D721Med (cell line): ENCODE data around the gene CHCHD5.

Experiments
- DNase-seq: peaks from one replicate; pipeline ENCODE4 v3.0.0; 2011; ENCODE audit warnings: low spot score; ENCODE audit not compliant: insufficient read length
- FAIRE-seq: peaks from 2 replicates; lab custom pipeline; 2011; peaks lifted over from hg19 to GRCh38; lab: Jason Lieb, UNC
- CTCF ChIP-seq: IDR thresholded peaks from 2 replicates; pipeline ENCODE4 v1.5.1; 2012; ENCODE audit warnings: mild to moderate bottlenecking, control low read depth; ENCODE audit not compliant: insufficient read depth; ENCODE audit errors: missing control alignments

The CHCHD5 gene

GRCh38 chr2:112579241-112579640 lies 5.2 kb upstream of the CHCHD5 start:
- DNase-seq: no peak
- FAIRE-seq: no peak

GRCh38 chr2:112580084-112580483 lies 4.3 kb upstream of the CHCHD5 start:
- TF ChIP-seq CTCF: no peak
- no peak for FAIRE-seq
- DNase-seq: no peak

More at GRCh38 chr2:112579241-112579640, 5.2 kb upstream of the CHCHD5 start:
- TF ChIP-seq CTCF: no peak

GRCh38 chr2:112582314-112582746 lies 2.1 kb upstream of the CHCHD5 start:
- FAIRE-seq: no peak
- TF ChIP-seq CTCF: peak; percentile 44
- DNase-seq: no peak

- TF ChIP-seq CTCF: peak; percentile 43
- FAIRE-seq (no peak), DNase-seq (no peak)
These were observed 794 bp upstream of the CHCHD5 start for GRCh38 chr2:112583497-112584133.

GRCh38 chr2:112584891-112585250 lies 462 bp downstream of the CHCHD5 start:
- no peak for DNase-seq

GRCh38 chr2:112585400-112585799 lies 991 bp downstream of the CHCHD5 start:
- TF ChIP-seq CTCF: no peak
- FAIRE-seq (no peak), DNase-seq (no peak)

More at GRCh38 chr2:112584891-112585250, 462 bp downstream of the CHCHD5 start:
- TF ChIP-seq CTCF: no peak
- FAIRE-seq: no peak

GRCh38 chr2:112585873-112586464 lies 1.6 kb downstream of the CHCHD5 start:
- TF ChIP-seq CTCF: no peak
- DNase-seq (no peak), FAIRE-seq (no peak)
